Caco-2 (cell line): ENCODE data around the gene CNTNAP1. TPM values are rescaled to one million over a fixed set of nuclear protein-coding genes. Genes with fewer than 3 reads are reported as not detected.

ENCODE experiments used
- BruUV-seq: library from RNA; stranded (reverse); fragments of 400-500 nt; replicated peaks from 2 replicates; lab custom pipeline; 2021; lab: Mats Ljungman, UMichigan
- CTCF ChIA-PET: fragments of 300-600 bp; sonication (Branson Sonifier 250); formaldehyde crosslinking; loops from one replicate; lab custom pipeline; 2022; ENCODE audit warnings: antibody characterized with exemption; lab: Charles Lee
- POLR2A ChIA-PET: fragments of 300-600 bp; sonication (Branson Sonifier 250); formaldehyde crosslinking; loops from one replicate; lab custom pipeline; 2022; ENCODE audit warnings: antibody characterized with exemption; lab: Charles Lee
- DNase-seq, 2 experiments: peaks; one replicate each; pipeline versions ENCODE4 v3.0.0 to v3.0.0-alpha.2; 2020 to 2022
- H3K27me3 ChIP-seq: replicated peaks from 2 replicates; pipeline ENCODE4 v1.6.0; 2011; ENCODE audit warnings: low read length; ENCODE audit not compliant: control insufficient read depth, insufficient read depth
- H3K36me3 ChIP-seq: 2 replicates; pipeline ENCODE4 v1.5.1; 2011; ENCODE audit warnings: low read length; ENCODE audit not compliant: control insufficient read depth, insufficient read depth
- H3K4me1 ChIP-seq: fragments of 250-450 bp; sonication (Bioruptor Pico); 2 replicates; pipeline ENCODE4 v1.5.1; 2020; ENCODE audit warnings: mild to moderate bottlenecking
- H3K4me3 ChIP-seq: 2 replicates; pipeline ENCODE4 v1.5.1; 2011; ENCODE audit warnings: low read depth, mild to moderate bottlenecking, control low read depth, low read length
- H3K9me3 ChIP-seq: fragments of 250-450 bp; sonication (Bioruptor Pico); 2 replicates; pipeline ENCODE4 v1.5.1; 2020; ENCODE audit warnings: mild to moderate bottlenecking, moderate library complexity
- H3K27ac Mint-ChIP-seq: one replicate; pipeline ENCODE4 v1.8.0; 2022; ENCODE audit warnings: mixed read lengths; ENCODE audit not compliant: unreplicated experiment
- H3K27me3 Mint-ChIP-seq: one replicate; pipeline ENCODE4 v1.8.0; 2022; ENCODE audit warnings: mixed read lengths; ENCODE audit not compliant: insufficient read depth, unreplicated experiment
- H3K36me3 Mint-ChIP-seq: one replicate; pipeline ENCODE4 v1.8.0; 2022; ENCODE audit warnings: mild to moderate bottlenecking, mixed read lengths; ENCODE audit not compliant: insufficient read depth, unreplicated experiment
- H3K4me1 Mint-ChIP-seq: one replicate; pipeline ENCODE4 v1.8.0; 2022; ENCODE audit warnings: low read depth, mixed read lengths; ENCODE audit not compliant: unreplicated experiment
- H3K4me3 Mint-ChIP-seq: one replicate; pipeline ENCODE4 v1.8.0; 2022; ENCODE audit warnings: mild to moderate bottlenecking, moderate library complexity, mixed read lengths; ENCODE audit not compliant: unreplicated experiment
- H3K9me3 Mint-ChIP-seq: one replicate; pipeline ENCODE4 v1.8.0; 2022; ENCODE audit warnings: mixed read lengths; ENCODE audit not compliant: unreplicated experiment
- CTCF ChIP-seq, 2 experiments: fragments of 200-600 bp in 1 of 2; IDR thresholded peaks; 1 replicate in 1 of 2; 2 replicates in 1 of 2; pipeline versions ENCODE4 v1.5.1 to v1.8.0; 2011 to 2022; ENCODE audit warnings: antibody characterized with exemption in 1 of 2, control low read depth in 1 of 2, inconsistent platforms in 1 of 2, low read depth in 1 of 2, low read length in 1 of 2, mild to moderate bottlenecking in 1 of 2, moderate library complexity in 1 of 2; ENCODE audit not compliant: insufficient read depth in 1 of 2, severe bottlenecking in 1 of 2, unreplicated experiment in 1 of 2
- intact Hi-C: fragments of 100-400 bp; cut with micrococcal nuclease; formaldehyde crosslinking; loops from one replicate; pipeline ENCODE4 v1.10.0; 2022; ENCODE audit not compliant: unreplicated experiment
- total RNA-seq: library from RNA; stranded (reverse); gene quantifications from 2 replicates; pipeline ENCODE4 v1.2.3, GENCODE V29; 2022

CNTNAP1 gene
- total RNA-seq, 1 experiment from 2014 or later, result 7.2 TPM

- TF ChIP-seq CTCF (IDR thresholded peaks at IDR 0.05; ENCODE audit: insufficient read depth in 1 of 2, low read depth in 1 of 2, low read length in 1 of 2, severe bottlenecking in 1 of 2, unreplicated experiment in 1 of 2), result no peak
- BruUV-seq, result no TSS peak
- H3K36me3 Mint-ChIP-seq, result no peaks in the 10 kb centered on the region
- peaks cover 6% of the 10 kb centered on the region for H3K27me3 Mint-ChIP-seq
- Histone ChIP-seq H3K27me3 (no peaks in the 10 kb centered on the region), H3K4me3 (no peak overlapping the region), H3K36me3 (no peaks in the 10 kb centered on the region), H3K4me1 (no peaks in the 10 kb centered on the region), H3K9me3 (no peaks in the 10 kb centered on the region)
- DNase-seq, result no peak
- intact Hi-C loops, result no loop called here
- H3K4me3 Mint-ChIP-seq, result no peak overlapping the region
- POLR2A ChIA-PET, result no interaction called here
- CTCF ChIA-PET, result interaction anchor here (0.6 kb wide), 1 partner anchor 195 kb away, joined by 4 read pairs; no protein-coding TSS in a partner anchor
- H3K27ac Mint-ChIP-seq, result no peak overlapping the region
- H3K4me1 Mint-ChIP-seq, result peaks cover 8% of the 10 kb centered on the region
- H3K9me3 Mint-ChIP-seq, result no peaks in the 10 kb centered on the region
Measured at GRCh38 chr17:42640121-42640520, 42.2 kb upstream of the CNTNAP1 start.

DNA sequence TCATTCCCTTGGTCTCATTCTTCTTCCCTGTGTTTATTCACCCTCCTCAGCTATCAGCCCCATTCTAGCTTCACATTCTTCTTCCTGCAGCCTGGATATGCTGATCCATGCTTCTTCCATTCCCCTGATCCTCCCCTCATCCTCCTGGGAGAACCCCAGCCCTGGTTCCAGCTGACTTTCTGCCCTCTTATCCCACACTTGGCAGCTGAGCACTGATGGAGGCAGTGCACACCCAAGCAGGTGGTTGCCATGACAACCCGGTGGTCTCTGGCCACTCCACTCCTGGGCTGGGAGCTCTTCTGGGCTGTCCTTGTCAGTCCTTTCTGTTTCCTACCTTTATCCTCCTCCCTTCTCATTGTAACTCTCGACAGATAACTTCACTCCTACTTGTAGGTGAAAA lies 40.0 kb upstream of the CNTNAP1 start:
- no peak for DNase-seq
- no TSS peak for BruUV-seq
- no peaks in the 10 kb centered on the region for H3K36me3 ChIP-seq
- no peaks in the 10 kb centered on the region for H3K27me3 ChIP-seq
- Mint-ChIP-seq H3K36me3 (no peaks in the 10 kb centered on the region), H3K9me3 (no peaks in the 10 kb centered on the region), H3K27ac (no peak overlapping the region), H3K27me3 (peaks cover 6% of the 10 kb centered on the region), H3K4me3 (no peak overlapping the region), H3K4me1 (peaks cover 8% of the 10 kb centered on the region)
- POLR2A ChIA-PET, result interaction anchor here (0.5 kb wide), 1 partner anchor 293 kb away, joined by 5 read pairs; no protein-coding TSS in a partner anchor
- intact Hi-C loops, result no loop called here
- TF ChIP-seq CTCF (IDR thresholded peaks at IDR 0.05; ENCODE audit: insufficient read depth in 1 of 2, low read depth in 1 of 2, low read length in 1 of 2, severe bottlenecking in 1 of 2, unreplicated experiment in 1 of 2), result no peak
- no peaks in the 10 kb centered on the region for H3K4me1 ChIP-seq
- no peaks in the 10 kb centered on the region for H3K9me3 ChIP-seq
- CTCF ChIA-PET, result interaction anchor here (1.0 kb wide), 1 partner anchor 65 kb away, joined by 3 read pairs; the partner anchor contains the start of gene PSMC3IP
- H3K4me3 ChIP-seq, result no peak overlapping the region

DNA sequence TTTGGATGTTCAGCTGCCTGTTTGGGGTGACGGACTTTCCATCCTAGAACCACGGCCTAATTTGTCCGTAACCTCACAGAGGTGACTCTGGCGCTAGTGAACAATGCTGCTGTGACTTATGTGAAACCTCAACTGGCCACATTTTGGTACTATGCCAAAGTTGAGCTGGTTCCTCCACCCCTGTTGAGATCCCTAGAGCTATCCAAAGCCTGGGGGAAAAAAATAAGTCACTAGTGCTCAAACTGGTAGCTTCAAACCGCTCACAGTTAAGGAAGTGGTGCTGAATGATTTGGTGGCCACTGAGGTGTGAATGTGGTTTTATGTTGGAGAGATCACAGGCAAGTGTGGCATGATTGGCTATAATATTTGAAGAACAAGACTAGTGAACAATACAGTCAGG lies 34.6 kb upstream of the CNTNAP1 start:
- Mint-ChIP-seq H3K4me1 (peaks cover 3% of the 10 kb centered on the region), H3K4me3 (no peak overlapping the region)
- CTCF ChIA-PET, result no interaction called here

More for the DNA sequence above, 34.6 kb upstream of the CNTNAP1 start:
- no peaks in the 10 kb centered on the region for H3K9me3 Mint-ChIP-seq
- no peak overlapping the region for H3K27ac Mint-ChIP-seq
- peaks cover under 1% of the 10 kb centered on the region for H3K27me3 Mint-ChIP-seq
- POLR2A ChIA-PET, result interaction anchor here (0.9 kb wide), 1 partner anchor 39 kb away, joined by 3 read pairs; the partner anchor contains the start of genes RETREG3 and TUBG1
- Histone ChIP-seq H3K4me3 (no peak overlapping the region), H3K27me3 (no peaks in the 10 kb centered on the region), H3K9me3 (no peaks in the 10 kb centered on the region), H3K36me3 (no peaks in the 10 kb centered on the region), H3K4me1 (no peaks in the 10 kb centered on the region)
- no peak for DNase-seq
- TF ChIP-seq CTCF (IDR thresholded peaks at IDR 0.05; ENCODE audit: insufficient read depth in 1 of 2, low read depth in 1 of 2, low read length in 1 of 2, severe bottlenecking in 1 of 2, unreplicated experiment in 1 of 2), result no peak
- intact Hi-C loops, result no loop called here
- no TSS peak for BruUV-seq
- H3K36me3 Mint-ChIP-seq, result no peaks in the 10 kb centered on the region
